Osteoblast (primary cell): ENCODE data around the gene AADACL4. TPM values are rescaled to one million over a fixed set of nuclear protein-coding genes. Genes with fewer than 3 reads are reported as not detected.

ENCODE experiments used
- DNase-seq: peaks from one replicate; pipeline ENCODE4 v3.0.0; 2011; ENCODE audit warnings: low spot score, mixed read lengths; ENCODE audit not compliant: insufficient read length; ENCODE audit errors: missing footprints
- H2AFZ ChIP-seq: 2 replicates; pipeline ENCODE4 v1.6.0; 2011; ENCODE audit warnings: mild to moderate bottlenecking, low read length
- H3K27ac ChIP-seq: 2 replicates; pipeline ENCODE4 v1.5.1; 2011; ENCODE audit warnings: mild to moderate bottlenecking, low read depth, low read length, moderate library complexity
- H3K27me3 ChIP-seq: 2 replicates; pipeline ENCODE4 v1.6.0; 2012; ENCODE audit warnings: mild to moderate bottlenecking, control low read depth, inconsistent platforms, low read length, moderate library complexity; ENCODE audit not compliant: insufficient read depth
- H3K36me3 ChIP-seq: 2 replicates; pipeline ENCODE4 v1.5.1; 2011; ENCODE audit warnings: mild to moderate bottlenecking, low read length, control low read depth, moderate library complexity; ENCODE audit not compliant: insufficient read depth
- H3K4me1 ChIP-seq: 2 replicates; pipeline ENCODE4 v1.5.1; 2011; ENCODE audit warnings: mild to moderate bottlenecking, low read length, control low read depth, moderate library complexity; ENCODE audit not compliant: insufficient read depth
- H3K4me2 ChIP-seq: 2 replicates; pipeline ENCODE4 v1.6.0; 2011; ENCODE audit warnings: mild to moderate bottlenecking, low read length; ENCODE audit not compliant: insufficient read depth
- H3K4me3 ChIP-seq: fragments of 200-600 bp; sonication (generic); 3 replicates; pipeline ENCODE4 v1.5.1; 2012; ENCODE audit warnings: mild to moderate bottlenecking, low read length, inconsistent platforms; ENCODE audit not compliant: insufficient read depth
- H3K79me2 ChIP-seq: 2 replicates; pipeline ENCODE4 v1.6.0; 2012; ENCODE audit warnings: mild to moderate bottlenecking, low read length, control low read depth, inconsistent platforms; ENCODE audit not compliant: insufficient read depth
- H3K9me3 ChIP-seq: 2 replicates; pipeline ENCODE4 v1.5.1; 2011; ENCODE audit warnings: low read depth, low read length, control low read depth
- H4K20me1 ChIP-seq: 2 replicates; pipeline ENCODE4 v1.6.0; 2012; ENCODE audit warnings: mild to moderate bottlenecking, low read length, control low read depth; ENCODE audit not compliant: insufficient read depth
- CTCF ChIP-seq: IDR thresholded peaks from 2 replicates; pipeline ENCODE4 v1.5.1; 2011; ENCODE audit warnings: mild to moderate bottlenecking, low read depth, low read length, moderate library complexity; ENCODE audit errors: extremely low read depth
- total RNA-seq: library from RNA; depleted of rRNA; stranded (reverse); fragments of >200 nt; gene quantifications from 2 replicates; pipeline ENCODE4 v1.2.3, GENCODE V29; 2012

AADACL4 gene
- total RNA-seq, 1 donor, result not detected

DNA sequence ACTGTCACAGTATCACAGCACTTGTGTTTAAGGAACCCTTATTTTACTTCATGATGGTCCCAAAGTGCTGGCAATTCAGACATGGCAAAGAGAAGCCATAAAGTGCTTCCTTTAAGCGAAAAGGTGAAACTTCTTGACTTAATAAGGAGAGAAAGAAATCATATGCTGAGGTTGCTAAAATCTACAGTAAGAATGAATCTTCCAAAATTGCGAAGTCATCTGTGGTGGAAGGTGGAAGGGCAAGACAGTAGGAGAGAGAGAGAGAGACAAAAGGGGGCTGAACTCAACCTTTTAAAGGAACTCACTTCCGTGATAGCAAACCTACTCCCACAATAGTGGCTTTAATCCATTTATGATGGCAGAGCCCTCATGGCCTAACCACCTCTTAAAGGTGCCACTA is 52.8 kb downstream of the AADACL4 start:
- H3K27ac ChIP-seq, result peak overlapping the region; percentile 17
- H2AFZ ChIP-seq, result no peak overlapping the region
- no peaks in the 10 kb centered on the region for H3K9me3 ChIP-seq
- no peaks in the 10 kb centered on the region for H3K36me3 ChIP-seq
- TF ChIP-seq CTCF, result no peak
- H3K79me2 ChIP-seq, result no peaks in the 10 kb centered on the region
- no peaks in the 10 kb centered on the region for H3K27me3 ChIP-seq
- DNase-seq, result no peak
- no peak overlapping the region for H3K4me3 ChIP-seq
- no peaks in the 10 kb centered on the region for H4K20me1 ChIP-seq
- no peak overlapping the region for H3K4me2 ChIP-seq
- no peaks in the 10 kb centered on the region for H3K4me1 ChIP-seq

DNA sequence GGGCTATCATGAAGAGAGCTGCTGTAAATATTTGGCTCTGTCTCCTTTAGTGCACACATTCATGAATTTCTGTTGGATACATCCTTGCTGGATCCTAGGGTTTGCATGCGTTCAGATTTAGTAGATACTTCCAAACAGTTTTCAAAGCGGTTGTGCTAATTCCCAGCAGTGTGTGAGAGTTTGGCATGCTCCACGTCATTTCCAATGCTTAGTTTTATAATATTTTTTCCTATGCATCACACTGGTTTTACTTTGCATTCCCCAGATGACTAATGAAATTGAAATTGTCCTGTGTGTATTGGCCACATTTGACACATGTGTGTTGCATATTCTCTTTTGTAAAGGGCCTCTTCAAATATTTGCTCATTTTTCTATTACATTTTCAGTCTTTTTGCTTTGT is 53.5 kb downstream of the AADACL4 start:
- no peak overlapping the region for H3K4me2 ChIP-seq
- TF ChIP-seq CTCF, result no peak
- H3K9me3 ChIP-seq, result no peaks in the 10 kb centered on the region
- H3K36me3 ChIP-seq, result no peaks in the 10 kb centered on the region
- no peaks in the 10 kb centered on the region for H3K4me1 ChIP-seq
- H3K4me3 ChIP-seq, result no peak overlapping the region
- H2AFZ ChIP-seq, result no peak overlapping the region
- H3K79me2 ChIP-seq, result no peaks in the 10 kb centered on the region
- no peak for DNase-seq
- no peaks in the 10 kb centered on the region for H4K20me1 ChIP-seq
- H3K27ac ChIP-seq, result peak overlapping the region; percentile 17
- H3K27me3 ChIP-seq, result no peaks in the 10 kb centered on the region

GRCh38 chr1:12703821-12704451 is 60.1 kb downstream of the AADACL4 start:
- no peak overlapping the region for H3K27ac ChIP-seq
- no peak overlapping the region for H3K4me3 ChIP-seq
- H3K36me3 ChIP-seq, result no peaks in the 10 kb centered on the region
- no peak overlapping the region for H2AFZ ChIP-seq
- no peaks in the 10 kb centered on the region for H3K9me3 ChIP-seq
- H3K4me2 ChIP-seq, result no peak overlapping the region
- no peaks in the 10 kb centered on the region for H3K4me1 ChIP-seq
- no peak for TF ChIP-seq CTCF
- H3K27me3 ChIP-seq, result no peaks in the 10 kb centered on the region
- H4K20me1 ChIP-seq, result no peaks in the 10 kb centered on the region
- no peak for DNase-seq
- no peaks in the 10 kb centered on the region for H3K79me2 ChIP-seq

- Histone ChIP-seq H3K9me3 (no peaks in the 10 kb centered on the region), H3K79me2 (no peaks in the 10 kb centered on the region), H4K20me1 (no peaks in the 10 kb centered on the region), H2AFZ (no peak overlapping the region), H3K36me3 (no peaks in the 10 kb centered on the region), H3K27me3 (no peaks in the 10 kb centered on the region), H3K4me1 (no peaks in the 10 kb centered on the region), H3K4me2 (no peak overlapping the region), H3K27ac (no peak overlapping the region), H3K4me3 (no peak overlapping the region)
- DNase-seq, result no peak
- TF ChIP-seq CTCF, result no peak
Measured at GRCh38 chr1:12706061-12706460, 62.2 kb downstream of the AADACL4 start.
